Osteoblast (primary cell): ENCODE measurements around the gene STK38. TPM values are rescaled to one million over a fixed set of nuclear protein-coding genes. Genes with fewer than 3 reads are reported as not detected.

ENCODE experiments used
- DNase-seq: peaks from one replicate; pipeline ENCODE4 v3.0.0; 2011; ENCODE audit warnings: low spot score, mixed read lengths; ENCODE audit not compliant: insufficient read length; ENCODE audit errors: missing footprints
- H2AFZ ChIP-seq: 2 replicates; pipeline ENCODE4 v1.6.0; 2011; ENCODE audit warnings: mild to moderate bottlenecking, low read length
- H3K27ac ChIP-seq: 2 replicates; pipeline ENCODE4 v1.5.1; 2011; ENCODE audit warnings: mild to moderate bottlenecking, low read depth, low read length, moderate library complexity
- H3K27me3 ChIP-seq: 2 replicates; pipeline ENCODE4 v1.6.0; 2012; ENCODE audit warnings: mild to moderate bottlenecking, control low read depth, inconsistent platforms, low read length, moderate library complexity; ENCODE audit not compliant: insufficient read depth
- H3K36me3 ChIP-seq: 2 replicates; pipeline ENCODE4 v1.5.1; 2011; ENCODE audit warnings: mild to moderate bottlenecking, low read length, control low read depth, moderate library complexity; ENCODE audit not compliant: insufficient read depth
- H3K4me1 ChIP-seq: 2 replicates; pipeline ENCODE4 v1.5.1; 2011; ENCODE audit warnings: mild to moderate bottlenecking, low read length, control low read depth, moderate library complexity; ENCODE audit not compliant: insufficient read depth
- H3K4me2 ChIP-seq: 2 replicates; pipeline ENCODE4 v1.6.0; 2011; ENCODE audit warnings: mild to moderate bottlenecking, low read length; ENCODE audit not compliant: insufficient read depth
- H3K4me3 ChIP-seq: fragments of 200-600 bp; sonication (generic); 3 replicates; pipeline ENCODE4 v1.5.1; 2012; ENCODE audit warnings: mild to moderate bottlenecking, low read length, inconsistent platforms; ENCODE audit not compliant: insufficient read depth
- H3K79me2 ChIP-seq: 2 replicates; pipeline ENCODE4 v1.6.0; 2012; ENCODE audit warnings: mild to moderate bottlenecking, low read length, control low read depth, inconsistent platforms; ENCODE audit not compliant: insufficient read depth
- H3K9me3 ChIP-seq: 2 replicates; pipeline ENCODE4 v1.5.1; 2011; ENCODE audit warnings: low read depth, low read length, control low read depth
- H4K20me1 ChIP-seq: 2 replicates; pipeline ENCODE4 v1.6.0; 2012; ENCODE audit warnings: mild to moderate bottlenecking, low read length, control low read depth; ENCODE audit not compliant: insufficient read depth
- CTCF ChIP-seq: IDR thresholded peaks from 2 replicates; pipeline ENCODE4 v1.5.1; 2011; ENCODE audit warnings: mild to moderate bottlenecking, low read depth, low read length, moderate library complexity; ENCODE audit errors: extremely low read depth
- total RNA-seq: library from RNA; depleted of rRNA; stranded (reverse); fragments of >200 nt; gene quantifications from 2 replicates; pipeline ENCODE4 v1.2.3, GENCODE V29; 2012

Gene STK38
- total RNA-seq, 1 donor, result 48.1 TPM

- Histone ChIP-seq H3K27ac (peak overlapping the region; percentile 54), H3K27me3 (no peaks in the 10 kb centered on the region), H3K79me2 (no peaks in the 10 kb centered on the region), H3K4me1 (peaks cover 12% of the 10 kb centered on the region), H3K9me3 (no peaks in the 10 kb centered on the region), H2AFZ (peak overlapping the region; percentile 28), H3K4me2 (no peak overlapping the region), H4K20me1 (no peaks in the 10 kb centered on the region), H3K36me3 (no peaks in the 10 kb centered on the region), H3K4me3 (no peak overlapping the region)
- TF ChIP-seq CTCF, result no peak
- no peak for DNase-seq
Observed at GRCh38 chr6:36555750-36556252, 8.5 kb upstream of the STK38 start.

GRCh38 chr6:36550473-36551000, 3.3 kb upstream of the STK38 start:
- H3K4me3 ChIP-seq, result no peak overlapping the region
- H3K4me2 ChIP-seq, result no peak overlapping the region
- no peak for DNase-seq
- H3K9me3 ChIP-seq, result no peaks in the 10 kb centered on the region
- H3K27me3 ChIP-seq, result no peaks in the 10 kb centered on the region
- no peak overlapping the region for H2AFZ ChIP-seq
- peaks cover 20% of the 10 kb centered on the region for H3K4me1 ChIP-seq
- H3K79me2 ChIP-seq, result peaks cover 21% of the 10 kb centered on the region
- H4K20me1 ChIP-seq, result peaks cover 9% of the 10 kb centered on the region
- no peaks in the 10 kb centered on the region for H3K36me3 ChIP-seq
- no peak for TF ChIP-seq CTCF
- no peak overlapping the region for H3K27ac ChIP-seq

GRCh38 chr6:36548401-36548743, 1.1 kb upstream of the STK38 start:
- Histone ChIP-seq H2AFZ (no peak overlapping the region), H3K4me1 (peaks cover 23% of the 10 kb centered on the region), H3K27me3 (no peaks in the 10 kb centered on the region), H3K27ac (no peak overlapping the region), H4K20me1 (peaks cover 13% of the 10 kb centered on the region), H3K79me2 (peaks cover 42% of the 10 kb centered on the region), H3K36me3 (no peaks in the 10 kb centered on the region), H3K9me3 (no peaks in the 10 kb centered on the region), H3K4me3 (no peak overlapping the region), H3K4me2 (no peak overlapping the region)
- TF ChIP-seq CTCF, result no peak
- no peak for DNase-seq

GRCh38 chr6:36547646-36548400, 544 bp upstream of the STK38 start:
- Histone ChIP-seq H3K27me3 (no peaks in the 10 kb centered on the region), H3K4me3 (peak overlapping the region; percentile 99), H3K4me2 (peak overlapping the region; percentile 94), H3K36me3 (no peaks in the 10 kb centered on the region), H3K9me3 (no peaks in the 10 kb centered on the region), H3K27ac (peak overlapping the region; percentile 90), H2AFZ (no peak overlapping the region), H3K79me2 (peaks cover 47% of the 10 kb centered on the region), H3K4me1 (peaks cover 23% of the 10 kb centered on the region), H4K20me1 (peaks cover 13% of the 10 kb centered on the region)
- DNase-seq, result no peak
- no peak for TF ChIP-seq CTCF
